Endometrial microvascular endothelial cells (primary cell): Measurements from ENCODE around the gene CWC25. TPM values are rescaled to one million over a fixed set of nuclear protein-coding genes. Genes with fewer than 3 reads are reported as not detected.

Experiments used
- total RNA-seq: library from RNA; depleted of rRNA; stranded (reverse); fragments of >200 nt; gene quantifications from one replicate; pipeline ENCODE4 v1.2.3, GENCODE V29; 2015; ENCODE audit errors: inconsistent ontology term

Gene CWC25
- total RNA-seq, 1 donor from 2014 or later = 8.2 TPM

Other genes starting within 250 kb of the CWC25 start
- 0.37 TPM for gene SRCIN1, start 219.4 kb downstream of the CWC25 start, total RNA-seq
- gene EPOP, start 150.4 kb downstream of the CWC25 start, total RNA-seq = 2.3 TPM
- gene MLLT6, start 120.0 kb downstream of the CWC25 start, total RNA-seq = 28.8 TPM
- 3.7 TPM for gene CISD3, start 95.0 kb downstream of the CWC25 start, total RNA-seq
- gene PCGF2, start 77.0 kb downstream of the CWC25 start, total RNA-seq = 7.2 TPM
- 303 TPM for gene PSMB3, start 72.6 kb downstream of the CWC25 start, total RNA-seq
- gene PIP4K2B, start 25.8 kb downstream of the CWC25 start, total RNA-seq = 58.7 TPM
- 1,090 TPM for gene RPL23, start 28.4 kb upstream of the CWC25 start, total RNA-seq
- 292 TPM for gene LASP1, start 44.7 kb upstream of the CWC25 start, total RNA-seq
- not detected for gene FBXO47, start 142.1 kb upstream of the CWC25 start, total RNA-seq